DND-41 (cell line): Measurements from ENCODE around the gene NUMBL.

ENCODE experiments used
- EZH2 ChIP-seq: IDR thresholded peaks from 3 replicates; pipeline ENCODE4 v1.6.1; 2012; ENCODE audit warnings: borderline replicate concordance, low read depth, mild to moderate bottlenecking, moderate library complexity, low read length, inconsistent platforms; ENCODE audit not compliant: severe bottlenecking
- TF ChIP-seq, protein P1 (sequence below): IDR thresholded peaks from 2 replicates; pipeline ENCODE4 v1.5.1; 2012; ENCODE audit warnings: borderline replicate concordance, low read length, moderate library complexity, mild to moderate bottlenecking; ENCODE audit not compliant: poor library complexity, severe bottlenecking; ENCODE audit errors: extremely low read depth

DNA sequence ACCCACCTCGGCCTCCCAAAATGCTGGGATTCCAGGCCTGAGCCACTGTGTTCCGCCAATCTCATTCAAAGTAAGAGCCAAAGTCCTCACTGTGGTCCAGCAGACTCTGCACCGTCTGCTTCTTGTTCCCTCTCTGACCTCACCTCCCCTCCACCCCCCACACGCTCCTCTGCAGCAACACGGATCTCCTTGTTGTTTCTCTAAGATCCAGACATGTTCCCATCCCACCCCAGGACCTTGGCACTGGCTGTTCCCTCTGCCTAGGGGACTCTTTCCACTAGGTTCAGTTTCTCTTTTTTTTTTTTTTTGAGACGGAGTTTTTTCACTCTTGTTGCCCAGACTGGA is 50.8 kb downstream of the NUMBL start:
- TF ChIP-seq, protein P1, sequence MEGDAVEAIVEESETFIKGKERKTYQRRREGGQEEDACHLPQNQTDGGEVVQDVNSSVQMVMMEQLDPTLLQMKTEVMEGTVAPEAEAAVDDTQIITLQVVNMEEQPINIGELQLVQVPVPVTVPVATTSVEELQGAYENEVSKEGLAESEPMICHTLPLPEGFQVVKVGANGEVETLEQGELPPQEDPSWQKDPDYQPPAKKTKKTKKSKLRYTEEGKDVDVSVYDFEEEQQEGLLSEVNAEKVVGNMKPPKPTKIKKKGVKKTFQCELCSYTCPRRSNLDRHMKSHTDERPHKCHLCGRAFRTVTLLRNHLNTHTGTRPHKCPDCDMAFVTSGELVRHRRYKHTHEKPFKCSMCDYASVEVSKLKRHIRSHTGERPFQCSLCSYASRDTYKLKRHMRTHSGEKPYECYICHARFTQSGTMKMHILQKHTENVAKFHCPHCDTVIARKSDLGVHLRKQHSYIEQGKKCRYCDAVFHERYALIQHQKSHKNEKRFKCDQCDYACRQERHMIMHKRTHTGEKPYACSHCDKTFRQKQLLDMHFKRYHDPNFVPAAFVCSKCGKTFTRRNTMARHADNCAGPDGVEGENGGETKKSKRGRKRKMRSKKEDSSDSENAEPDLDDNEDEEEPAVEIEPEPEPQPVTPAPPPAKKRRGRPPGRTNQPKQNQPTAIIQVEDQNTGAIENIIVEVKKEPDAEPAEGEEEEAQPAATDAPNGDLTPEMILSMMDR: no peak
- no peak for TF ChIP-seq EZH2
